GM12891 (cell line): ENCODE measurements around the gene ATG16L1.

Experiments used
- DNase-seq: peaks from one replicate; pipeline ENCODE4 v3.0.0; 2011; ENCODE audit warnings: low spot score; ENCODE audit not compliant: insufficient read length
- FAIRE-seq: peaks from 2 replicates; lab custom pipeline; 2011; peaks lifted over from hg19 to GRCh38; lab: Jason Lieb, UNC
- PAX5 ChIP-seq: IDR thresholded peaks from 2 replicates; pipeline ENCODE4 v1.6.1; 2011; ENCODE audit warnings: low read length, moderate library complexity, mild to moderate bottlenecking; ENCODE audit not compliant: insufficient read depth, severe bottlenecking
- POLR2A ChIP-seq: IDR thresholded peaks from 2 replicates; pipeline ENCODE4 v1.6.1; 2011; ENCODE audit warnings: low read depth, low read length, control low read depth
- POLR2AphosphoS5 ChIP-seq: IDR thresholded peaks from 2 replicates; pipeline ENCODE4 v1.6.1; 2011; ENCODE audit warnings: low read depth, low read length, control low read depth
- POU2F2 ChIP-seq: IDR thresholded peaks from 2 replicates; pipeline ENCODE4 v1.6.1; 2011; ENCODE audit warnings: low read depth, mild to moderate bottlenecking, control low read depth, low read length, moderate library complexity
- SPI1 ChIP-seq: IDR thresholded peaks from 2 replicates; pipeline ENCODE4 v1.6.1; 2011; ENCODE audit warnings: low read depth, low read length, control low read depth
- TAF1 ChIP-seq: IDR thresholded peaks from 2 replicates; pipeline ENCODE4 v1.6.1; 2011; ENCODE audit warnings: low read depth, low read length, control low read depth

Gene ATG16L1

DNA sequence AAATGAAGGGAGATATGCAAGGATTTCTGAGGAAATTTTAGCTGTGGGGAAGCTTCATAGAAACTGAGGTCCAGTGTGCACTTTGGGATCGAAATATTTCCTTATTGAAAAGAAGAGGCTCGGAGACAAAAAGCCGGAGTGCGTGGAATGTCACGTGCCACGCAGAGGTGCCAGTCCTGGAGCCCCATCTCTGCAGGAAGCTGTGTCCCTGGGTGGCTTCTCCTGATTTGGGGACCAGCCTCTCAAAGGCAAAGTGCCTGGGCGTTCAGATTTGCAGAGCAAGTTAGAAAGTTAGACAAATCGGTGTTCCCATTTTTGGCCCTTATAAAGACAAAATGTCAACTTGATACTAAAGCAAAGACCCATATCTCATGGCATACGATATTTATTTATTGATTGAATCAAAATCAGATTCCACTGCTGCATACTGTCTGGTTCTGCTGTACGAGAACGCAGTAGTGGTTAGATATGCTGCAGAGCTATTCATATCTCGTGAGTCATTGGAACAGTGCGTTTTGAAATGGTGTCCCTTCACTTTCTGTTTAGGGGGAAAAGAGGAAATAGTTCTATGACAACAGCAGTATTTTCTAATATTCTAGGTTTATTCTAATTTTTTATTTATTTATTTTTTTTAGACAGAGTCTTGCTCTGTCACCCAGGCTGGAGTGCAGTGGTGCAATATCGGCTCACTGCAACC is 9.1 kb upstream of the ATG16L1 start:
- TF ChIP-seq TAF1 (no peak), POLR2A (no peak), SPI1 (no peak), POU2F2 (no peak), POLR2AphosphoS5 (no peak), PAX5 (no peak)
- FAIRE-seq (peak; percentile 78), DNase-seq (no peak)

DNA sequence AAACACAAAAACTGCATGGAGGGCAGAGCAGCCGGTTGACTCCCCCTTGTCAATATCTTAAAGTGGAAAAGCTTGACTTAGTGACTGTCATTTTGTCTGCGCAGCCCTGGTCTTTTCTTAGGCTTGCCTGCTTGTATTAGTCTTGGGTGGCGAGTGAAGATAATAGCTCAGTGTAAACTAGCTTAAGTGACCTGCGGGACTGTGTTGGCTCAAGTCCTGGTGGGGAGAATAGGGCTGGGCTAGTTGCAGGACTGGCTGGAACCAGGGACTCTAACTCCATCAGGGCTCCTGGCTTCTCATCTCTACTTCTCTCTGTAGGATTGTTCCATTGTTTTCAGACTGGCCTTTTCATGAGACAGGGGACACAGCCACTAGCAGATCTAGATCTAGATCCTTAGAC is 8.1 kb upstream of the ATG16L1 start:
- FAIRE-seq (no peak), DNase-seq (no peak)
- TF ChIP-seq POU2F2, result no peak
- no peak for TF ChIP-seq POLR2AphosphoS5
- no peak for TF ChIP-seq PAX5
- no peak for TF ChIP-seq SPI1
- TF ChIP-seq POLR2A, result no peak
- TF ChIP-seq TAF1, result no peak

DNA sequence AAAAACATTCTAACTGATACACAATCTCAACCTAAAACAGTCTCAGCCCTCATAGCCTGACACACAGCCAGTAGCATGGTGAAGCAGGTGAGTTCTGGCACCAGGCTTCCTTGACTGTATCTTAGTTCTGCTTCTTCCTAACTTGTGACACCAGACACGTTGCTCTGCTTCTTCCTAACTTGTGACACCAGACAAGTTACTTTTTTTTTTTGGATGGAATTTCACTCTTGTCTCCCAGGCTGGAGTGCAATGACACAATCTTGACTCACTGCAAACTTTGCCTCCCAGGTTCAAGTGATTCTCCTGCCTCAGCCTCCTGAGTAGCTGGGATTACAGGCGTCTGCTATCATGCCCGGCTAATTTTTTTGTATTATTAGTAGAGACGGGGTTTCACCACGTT is 6.7 kb upstream of the ATG16L1 start:
- no peak for FAIRE-seq
- no peak for DNase-seq
- no peak for TF ChIP-seq TAF1
- no peak for TF ChIP-seq POU2F2
- no peak for TF ChIP-seq POLR2A
- no peak for TF ChIP-seq SPI1
- no peak for TF ChIP-seq POLR2AphosphoS5
- no peak for TF ChIP-seq PAX5

DNA sequence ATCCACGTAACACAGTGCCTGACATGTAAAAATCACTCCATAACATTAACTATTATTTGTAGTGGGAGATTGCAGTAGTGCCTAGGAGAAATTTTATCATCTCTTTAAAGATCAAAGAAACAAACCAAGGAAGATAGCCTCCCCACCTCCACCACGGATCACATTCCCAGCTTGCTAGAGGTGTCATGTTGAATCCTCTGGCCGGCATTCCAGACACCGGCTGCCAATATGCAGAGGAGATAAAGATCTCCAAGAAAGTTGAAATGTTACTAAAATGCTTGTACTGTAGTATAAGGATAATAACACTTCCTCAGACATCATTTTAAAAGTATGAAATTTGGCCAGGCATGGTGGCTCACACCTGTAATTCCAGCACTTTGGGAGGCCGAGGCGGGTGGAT is 6.1 kb upstream of the ATG16L1 start:
- no peak for DNase-seq
- TF ChIP-seq POLR2AphosphoS5, result no peak
- no peak for TF ChIP-seq POU2F2
- FAIRE-seq, result no peak

DNA sequence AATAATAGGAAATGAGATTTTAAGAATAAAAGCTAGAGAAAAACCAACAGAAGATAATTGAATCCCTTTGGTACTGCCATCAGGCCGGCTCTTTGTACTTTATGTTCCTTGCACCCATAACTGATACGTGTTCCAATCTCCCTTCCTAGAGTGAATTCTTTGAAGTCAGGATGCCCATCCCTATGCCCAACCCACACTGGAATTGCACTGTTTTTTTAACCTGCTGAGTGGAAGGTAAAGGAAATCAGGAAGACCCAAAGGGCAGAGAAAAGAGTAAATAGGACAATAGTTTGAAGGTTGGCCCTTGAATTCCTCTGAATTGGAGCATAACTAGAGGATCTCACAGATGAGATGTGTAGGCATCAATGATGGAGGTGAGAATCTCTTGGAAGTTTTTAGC is 4.4 kb upstream of the ATG16L1 start:
- TF ChIP-seq PAX5 (no peak), POLR2A (no peak), POU2F2 (no peak)
- FAIRE-seq (no peak), DNase-seq (no peak)

DNA sequence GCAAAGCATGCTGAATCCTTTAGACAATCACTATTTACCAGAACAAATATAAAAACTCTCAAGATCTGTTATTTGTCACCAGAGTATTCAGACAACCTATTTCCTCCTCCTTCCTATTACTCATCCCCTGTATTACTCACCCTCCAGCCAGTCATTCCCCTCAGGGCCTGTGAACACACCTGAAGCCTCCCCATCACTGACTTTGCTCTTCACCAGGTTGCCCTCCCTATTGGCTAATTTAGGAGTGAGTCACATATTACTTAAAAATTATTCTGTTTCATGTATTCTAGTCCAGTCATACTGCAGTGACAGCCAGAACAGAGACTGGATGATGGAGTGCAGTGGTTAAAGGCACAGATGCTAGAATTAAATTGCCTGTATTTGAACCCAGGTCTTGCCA is 3.7 kb upstream of the ATG16L1 start:
- no peak for DNase-seq
- no peak for TF ChIP-seq SPI1
- no peak for TF ChIP-seq POLR2AphosphoS5
- no peak for TF ChIP-seq POU2F2
- no peak for TF ChIP-seq PAX5
- FAIRE-seq, result no peak

DNA sequence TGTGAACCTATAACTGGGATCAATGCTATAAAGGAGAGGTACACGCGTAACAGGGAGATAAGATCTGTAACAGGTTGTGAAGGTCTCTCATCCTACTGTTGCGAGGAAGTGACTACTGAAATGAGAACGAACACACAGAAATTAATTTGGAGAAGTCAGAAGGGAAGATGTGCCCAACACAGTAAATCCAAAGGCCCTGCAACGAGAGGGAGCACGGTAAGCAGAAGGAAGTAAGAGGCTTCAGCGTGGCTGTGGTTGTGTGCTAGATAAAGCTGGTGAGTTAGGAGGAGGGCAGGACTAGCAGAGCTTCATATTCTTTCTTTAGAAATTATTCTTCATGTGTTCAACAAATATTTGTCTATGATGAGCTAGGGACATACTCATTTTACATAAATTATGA is 2.5 kb upstream of the ATG16L1 start:
- DNase-seq, result no peak
- no peak for FAIRE-seq
- TF ChIP-seq POLR2A (no peak), PAX5 (no peak), TAF1 (no peak), POU2F2 (no peak), POLR2AphosphoS5 (no peak), SPI1 (no peak)

DNA sequence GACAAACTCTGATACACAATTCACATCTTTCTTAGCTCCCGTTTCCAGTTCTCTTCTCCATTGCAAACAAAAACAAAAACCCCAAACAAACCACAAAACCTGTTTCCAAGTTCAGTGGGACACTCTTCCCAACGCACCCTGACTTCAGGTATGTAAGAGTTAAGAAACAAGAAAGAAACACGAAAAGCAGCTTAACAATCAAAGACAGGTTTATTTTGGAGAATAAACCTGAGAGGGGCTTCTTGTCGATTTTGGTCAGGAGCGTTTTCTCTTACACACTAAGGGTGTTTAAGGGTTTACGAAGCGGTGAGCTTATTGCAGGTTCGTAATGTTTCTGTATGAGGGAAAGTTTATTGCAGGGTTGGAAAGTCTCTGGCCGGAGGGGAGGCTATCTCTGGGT is 905 bp upstream of the ATG16L1 start:
- no peak for DNase-seq
- no peak for FAIRE-seq
- no peak for TF ChIP-seq POLR2A
- no peak for TF ChIP-seq POLR2AphosphoS5
- no peak for TF ChIP-seq SPI1
- no peak for TF ChIP-seq TAF1
- no peak for TF ChIP-seq POU2F2
- TF ChIP-seq PAX5, result no peak

DNA sequence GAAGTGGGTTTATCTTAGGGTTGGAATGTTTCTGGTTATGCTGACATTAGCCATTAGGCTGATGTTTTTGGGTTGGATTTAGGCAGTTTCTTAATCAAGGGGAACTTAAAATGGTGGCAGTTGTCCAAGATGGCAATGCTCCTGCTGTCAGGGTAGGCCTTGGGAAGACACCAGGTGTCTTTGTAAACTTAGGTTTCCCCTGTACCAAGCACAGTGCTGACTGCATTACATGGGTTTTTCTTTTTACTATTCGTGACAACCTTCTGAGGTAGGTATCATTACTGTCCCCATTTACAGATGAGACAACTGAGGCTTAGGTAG is 528 bp upstream of the ATG16L1 start:
- TF ChIP-seq TAF1 (no peak), POU2F2 (no peak), SPI1 (no peak), POLR2AphosphoS5 (no peak), POLR2A (no peak), PAX5 (no peak)
- FAIRE-seq, result no peak
- no peak for DNase-seq

DNA sequence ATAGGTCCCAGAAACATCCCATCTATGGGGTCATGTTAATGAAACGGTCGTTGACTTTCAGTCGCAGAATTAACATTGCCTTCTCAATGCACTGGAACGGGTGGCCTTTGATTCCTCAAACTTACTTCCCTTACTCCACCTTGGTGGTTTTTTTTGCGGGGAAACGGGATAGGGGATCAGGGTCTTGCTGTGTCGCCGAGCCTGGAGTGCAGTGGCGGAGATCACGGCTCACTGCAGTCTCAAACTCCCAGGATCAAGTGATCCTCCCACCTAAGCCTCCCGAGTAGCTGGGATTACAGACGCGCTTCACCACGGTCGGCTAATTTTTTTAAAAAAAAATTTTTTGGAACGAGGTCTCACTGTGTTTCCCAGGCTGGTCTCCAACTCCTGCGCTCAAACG is 754 bp downstream of the ATG16L1 start:
- DNase-seq, result no peak

More for the DNA sequence above, 754 bp downstream of the ATG16L1 start:
- peak; percentile 45 for FAIRE-seq
- TF ChIP-seq SPI1 (no peak), TAF1 (no peak), POLR2A (no peak), PAX5 (no peak), POLR2AphosphoS5 (no peak), POU2F2 (no peak)
